Gastroesophageal sphincter (tissue), 4 donors: ENCODE data around the gene MYO9B. TPM values are rescaled to one million over a fixed set of nuclear protein-coding genes. Genes with fewer than 3 reads are reported as not detected.

Source experiments
- ATAC-seq: fragments of 150-250 bp; one replicate; pipeline ENCODE4 v1.9.1; 2016; ENCODE audit warnings: mild to moderate bottlenecking, moderate library complexity
- H3K27ac ChIP-seq, 4 donors: fragments of 200-600 bp; sonication (generic) in 3 of 4; 1 replicate in 3 of 4; 2 replicates in 1 of 4; pipeline ENCODE4 v1.5.1; 2016 to 2019
- H3K27me3 ChIP-seq: fragments of 200-600 bp; sonication (generic); one replicate; pipeline ENCODE4 v1.5.1; 2019
- H3K36me3 ChIP-seq, 2 donors: fragments of 200-600 bp; sonication (generic); one replicate each; pipeline ENCODE4 v1.5.1; 2019; ENCODE audit warnings: control low read depth in 1 of 2
- H3K4me1 ChIP-seq, 3 donors: fragments of 200-600 bp; sonication (generic); 1 replicate in 2 of 3; 2 replicates in 1 of 3; pipeline ENCODE4 v1.5.1; 2016 to 2019; ENCODE audit warnings: control low read depth in 2 of 3
- H3K4me3 ChIP-seq, 2 donors: fragments of 200-600 bp; sonication (generic); one replicate each; pipeline ENCODE4 v1.5.1; 2019; ENCODE audit warnings: mild to moderate bottlenecking in 1 of 2, moderate library complexity in 1 of 2
- H3K9me3 ChIP-seq, 3 donors: fragments of 200-600 bp; sonication (generic); one replicate each; pipeline ENCODE4 v1.5.1; 2017 to 2019; ENCODE audit warnings: control low read depth in 2 of 3
- CTCF ChIP-seq, 4 experiments: fragments of 200-600 bp in 2 of 4; fragments of 450-650 bp in 2 of 4; sonication (generic) in 1 of 4; IDR thresholded peaks; one replicate each; pipeline ENCODE4 v1.5.1; 2017 to 2019; ENCODE audit warnings: antibody characterized with exemption in 4 of 4, mild to moderate bottlenecking in 2 of 4, moderate library complexity in 2 of 4
- EP300 ChIP-seq: sonication (generic); formaldehyde crosslinking; IDR thresholded peaks from one replicate; pipeline ENCODE4 v1.6.1; 2017; ENCODE audit warnings: antibody characterized with exemption, mild to moderate bottlenecking
- POLR2A ChIP-seq, 2 donors: fragments of 450-650 bp; IDR thresholded peaks; one replicate each; pipeline ENCODE4 v1.6.1; 2017; ENCODE audit warnings: antibody characterized with exemption in 2 of 2, mild to moderate bottlenecking in 2 of 2, moderate library complexity in 1 of 2
- POLR2AphosphoS5 ChIP-seq: sonication (generic); formaldehyde crosslinking; IDR thresholded peaks from one replicate; pipeline ENCODE4 v1.6.1; 2017; ENCODE audit warnings: antibody characterized with exemption
- WGBS, 2 donors: methylation state at CpG; one replicate each; pipeline ENCODE4 v1.1.5; 2018; ENCODE audit warnings: low coverage in 1 of 2; 5-methylcytosine and 5-hydroxymethylcytosine counted together
- total RNA-seq, 4 donors: library from RNA; depleted of rRNA; stranded (reverse); fragments of >200 nt; gene quantifications; one replicate each; pipeline ENCODE4 v1.1.0, GENCODE V29; 2016

The MYO9B gene
- total RNA-seq, 4 donors from 2014 or later: 38.1 to 77.7 (median 66.2) TPM

GRCh38 chr19:17118957-17119356 lies 43.4 kb downstream of the MYO9B start:
- TF ChIP-seq CTCF (IDR thresholded peaks at IDR 0.05) (no peak), POLR2AphosphoS5 (no peak), POLR2A (IDR thresholded peaks at IDR 0.05) (no peak), EP300 (no peak)
- Histone ChIP-seq H3K4me3 (no peak overlapping the region), H3K36me3 (peaks cover 0 to 14% of the 10 kb centered on the region in 2 donors), H3K9me3 (no peaks in the 10 kb centered on the region), H3K4me1 (peaks cover 0 to 17% (median 5%) of the 10 kb centered on the region in 3 donors), H3K27ac (no peak overlapping the region), H3K27me3 (no peaks in the 10 kb centered on the region)
- whole genome bisulfite sequencing, 2 donors: 78% methylated on average over 3 of the region's 5 CpGs; no CpG with 5 or more reads in 1 of the 2 donors
- no peak for ATAC-seq

GRCh38 chr19:17121736-17122293 lies 46.2 kb downstream of the MYO9B start:
- no peak for TF ChIP-seq EP300
- TF ChIP-seq POLR2AphosphoS5: no peak
- no peak for TF ChIP-seq POLR2A (IDR thresholded peaks at IDR 0.05)
- TF ChIP-seq CTCF (IDR thresholded peaks at IDR 0.05): no peak
- no peak for ATAC-seq
- H3K27me3 ChIP-seq: no peaks in the 10 kb centered on the region
- H3K4me3 ChIP-seq: no peak overlapping the region
- no peaks in the 10 kb centered on the region for H3K9me3 ChIP-seq
- 50 to 95% methylated on average over 2 to 8 of the region's 9 CpGs for WGBS, 2 donors
- no peak overlapping the region for H3K27ac ChIP-seq
- peaks cover 0 to 14% of the 10 kb centered on the region in 2 donors for H3K36me3 ChIP-seq
- H3K4me1 ChIP-seq: peaks cover 0 to 18% (median 6%) of the 10 kb centered on the region in 3 donors

GRCh38 chr19:17123041-17123440 lies 47.5 kb downstream of the MYO9B start:
- no peak for ATAC-seq
- H3K9me3 ChIP-seq: no peaks in the 10 kb centered on the region
- H3K4me1 ChIP-seq: peaks cover 0 to 26% (median 6%) of the 10 kb centered on the region in 3 donors
- WGBS, 2 donors: 88% methylated on average over 1 to 2 of the region's 2 CpGs
- H3K4me3 ChIP-seq: no peak overlapping the region
- no peak overlapping the region for H3K27ac ChIP-seq
- no peaks in the 10 kb centered on the region for H3K27me3 ChIP-seq
- H3K36me3 ChIP-seq: peaks cover 0 to 14% of the 10 kb centered on the region in 2 donors
- TF ChIP-seq POLR2A (IDR thresholded peaks at IDR 0.05) (no peak), POLR2AphosphoS5 (no peak), CTCF (IDR thresholded peaks at IDR 0.05) (no peak), EP300 (no peak)

GRCh38 chr19:17124025-17124424 lies 48.4 kb downstream of the MYO9B start:
- Histone ChIP-seq H3K9me3 (no peaks in the 10 kb centered on the region), H3K27me3 (no peaks in the 10 kb centered on the region), H3K4me1 (peaks cover 0 to 26% (median 6%) of the 10 kb centered on the region in 3 donors), H3K4me3 (no peak overlapping the region), H3K27ac (no peak overlapping the region), H3K36me3 (peaks cover 0 to 15% of the 10 kb centered on the region in 2 donors)
- no peak for ATAC-seq
- 90% methylated on average over 1 of the region's 1 CpG; no CpG with 5 or more reads in 1 of the 2 donors for WGBS, 2 donors
- no peak for TF ChIP-seq POLR2A (IDR thresholded peaks at IDR 0.05)
- TF ChIP-seq EP300: no peak
- TF ChIP-seq POLR2AphosphoS5: no peak
- no peak for TF ChIP-seq CTCF (IDR thresholded peaks at IDR 0.05)

GRCh38 chr19:17125062-17125727 lies 49.6 kb downstream of the MYO9B start:
- peak; percentile 24 for ATAC-seq
- Histone ChIP-seq H3K27ac (peak overlapping the region in 3 of 4 donors; percentile 61 to 71 (median 65)), H3K9me3 (no peaks in the 10 kb centered on the region), H3K4me3 (peak overlapping the region in 1 of 2 donors; percentile 8), H3K4me1 (peaks cover 0 to 26% (median 6%) of the 10 kb centered on the region in 3 donors), H3K36me3 (peaks cover 0 to 5% of the 10 kb centered on the region in 2 donors), H3K27me3 (no peaks in the 10 kb centered on the region)
- TF ChIP-seq POLR2A (IDR thresholded peaks at IDR 0.05): no peak
- TF ChIP-seq CTCF (IDR thresholded peaks at IDR 0.05): no peak
- TF ChIP-seq POLR2AphosphoS5: no peak
- no peak for TF ChIP-seq EP300
- 70 to 84% methylated on average over 5 to 7 of the region's 10 CpGs for WGBS, 2 donors
